Measurements from ENCODE around the gene NEDD8. TPM values are rescaled to one million over a fixed set of nuclear protein-coding genes. Genes with fewer than 3 reads are reported as not detected.

Gene NEDD8
- total RNA-seq, 1 experiment from 2014 or later: 214 TPM

DNA sequence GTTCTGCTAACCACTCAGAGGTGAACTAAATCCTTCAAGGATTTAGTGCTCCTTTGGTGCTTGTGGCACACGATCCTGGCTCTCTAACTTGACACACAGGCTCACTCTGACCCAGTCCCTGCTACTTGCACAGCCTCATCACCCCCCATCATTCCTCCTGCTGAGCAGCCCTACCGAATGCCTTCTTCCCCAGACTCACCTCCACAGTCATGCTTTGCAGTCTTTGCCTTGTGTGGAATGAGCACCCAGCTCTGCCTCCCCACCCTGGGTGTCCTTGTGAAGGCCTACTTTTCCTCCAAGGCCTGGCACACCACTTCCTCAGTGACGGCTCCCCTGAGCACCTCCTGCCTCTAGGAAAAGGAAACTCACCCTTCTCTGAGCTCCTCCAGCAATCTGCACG lies 18.2 kb upstream of the NEDD8 start:
- Histone ChIP-seq H2BK5ac (ENCODE audit: insufficient read length, low read length) (no peak overlapping the region), H3T11ph (ENCODE audit: low read length) (no peak overlapping the region), H2BK15ac (ENCODE audit: low read depth, low read length) (no peak overlapping the region), H3K27me3 (ENCODE audit: insufficient read depth, low read length) (no peaks in the 10 kb centered on the region), H4K8ac (replicated peaks; ENCODE audit: insufficient read length, low read depth, low read length) (no peak overlapping the region), H3K4ac (ENCODE audit: low read depth, low read length) (no peak overlapping the region), H2BK12ac (ENCODE audit: insufficient read length, low read depth, low read length) (no peak overlapping the region), H3K9me3 (ENCODE audit: control insufficient read depth, low read depth, low read length) (no peaks in the 10 kb centered on the region), H3K18ac (ENCODE audit: insufficient read length, low read depth, low read length) (no peak overlapping the region), H2AK5ac (ENCODE audit: insufficient read length, low read length) (no peak overlapping the region), H4K91ac (ENCODE audit: insufficient read length, low read depth, low read length) (no peak overlapping the region), H3K23me2 (ENCODE audit: insufficient read length, low read depth, low read length, poor library complexity, severe bottlenecking) (no peaks in the 10 kb centered on the region), H4K5ac (ENCODE audit: insufficient read length, low read depth, low read length) (no peak overlapping the region), H3K9ac (ENCODE audit: extremely low read depth, insufficient read length, low read length) (no peak overlapping the region), H3K56ac (ENCODE audit: insufficient read length, low read depth, low read length) (no peak overlapping the region), H3K4me1 (ENCODE audit: insufficient read depth, low read length) (no peaks in the 10 kb centered on the region), H2BK20ac (ENCODE audit: low read depth, low read length, poor library complexity, severe bottlenecking) (no peak overlapping the region), H3K4me2 (ENCODE audit: insufficient read depth, insufficient read length, low read length) (no peak overlapping the region), H3K27ac (ENCODE audit: insufficient read length, low read depth, low read length) (no peak overlapping the region), H4K20me1 (ENCODE audit: control insufficient read depth, insufficient read depth, insufficient read length) (no peaks in the 10 kb centered on the region), H3K79me2 (ENCODE audit: insufficient read depth, low read length) (no peaks in the 10 kb centered on the region), H3K14ac (ENCODE audit: insufficient read depth, low read length) (no peak overlapping the region; the same call in 1 of the 2 replicates), H3K79me1 (ENCODE audit: insufficient read depth, low read depth, low read length, poor library complexity, severe bottlenecking) (no peaks in the 10 kb centered on the region), H2BK120ac (ENCODE audit: low read depth, low read length, poor library complexity, severe bottlenecking) (no peak overlapping the region), H2AFZ (ENCODE audit: low read length) (no peak overlapping the region), H3K23ac (ENCODE audit: insufficient read length, low read depth, low read length) (no peak overlapping the region)
- TF ChIP-seq, protein P1, sequence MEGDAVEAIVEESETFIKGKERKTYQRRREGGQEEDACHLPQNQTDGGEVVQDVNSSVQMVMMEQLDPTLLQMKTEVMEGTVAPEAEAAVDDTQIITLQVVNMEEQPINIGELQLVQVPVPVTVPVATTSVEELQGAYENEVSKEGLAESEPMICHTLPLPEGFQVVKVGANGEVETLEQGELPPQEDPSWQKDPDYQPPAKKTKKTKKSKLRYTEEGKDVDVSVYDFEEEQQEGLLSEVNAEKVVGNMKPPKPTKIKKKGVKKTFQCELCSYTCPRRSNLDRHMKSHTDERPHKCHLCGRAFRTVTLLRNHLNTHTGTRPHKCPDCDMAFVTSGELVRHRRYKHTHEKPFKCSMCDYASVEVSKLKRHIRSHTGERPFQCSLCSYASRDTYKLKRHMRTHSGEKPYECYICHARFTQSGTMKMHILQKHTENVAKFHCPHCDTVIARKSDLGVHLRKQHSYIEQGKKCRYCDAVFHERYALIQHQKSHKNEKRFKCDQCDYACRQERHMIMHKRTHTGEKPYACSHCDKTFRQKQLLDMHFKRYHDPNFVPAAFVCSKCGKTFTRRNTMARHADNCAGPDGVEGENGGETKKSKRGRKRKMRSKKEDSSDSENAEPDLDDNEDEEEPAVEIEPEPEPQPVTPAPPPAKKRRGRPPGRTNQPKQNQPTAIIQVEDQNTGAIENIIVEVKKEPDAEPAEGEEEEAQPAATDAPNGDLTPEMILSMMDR (conservative IDR thresholded peaks at IDR 0.05): no peak
- DNase-seq: no peak
- Mint-ChIP-seq H3K27me3 (ENCODE audit: low read depth) (peaks cover 2% of the 10 kb centered on the region; the same call in 1 of the 2 replicates), H3K27ac (no peak overlapping the region), H3K4me3 (no peak overlapping the region), H3K36me3 (ENCODE audit: insufficient read depth in 1 of 3, low read depth in 3 of 3) (no peaks in the 10 kb centered on the region), H3K4me1 (no peaks in the 10 kb centered on the region), H3K9me3 (no peaks in the 10 kb centered on the region)
- no CpG with 5 or more reads among the region's 4 CpGs for WGBS (ENCODE audit: extremely low coverage, insufficient read length, low lambda C conversion rate)
